ENCODE results near the gene HYAL1.

The HYAL1 gene

GRCh38 chr3:50251220-50251619, 52.2 kb downstream of the HYAL1 start:
- Histone ChIP-seq H2BK120ac (ENCODE audit: insufficient read depth, low read length, poor library complexity) (no peak overlapping the region), H3K18ac (ENCODE audit: low read length) (no peak overlapping the region), H3K79me1 (ENCODE audit: low read length) (peaks cover 6% of the 10 kb centered on the region), H3K4me3 (ENCODE audit: low read depth, low read length) (no peak overlapping the region), H3K9ac (ENCODE audit: low read length) (no peak overlapping the region), H3K4ac (ENCODE audit: low read depth, low read length) (no peak overlapping the region), H3K23ac (ENCODE audit: low read length) (no peak overlapping the region), H2AK5ac (ENCODE audit: low read length) (no peak overlapping the region), H3K36me3 (ENCODE audit: control insufficient read depth in 1 of 2, insufficient read depth in 2 of 2, low read length in 2 of 2) (peaks cover 41 to 63% of the 10 kb centered on the region in 2 experiments), H3K14ac (ENCODE audit: low read length) (no peak overlapping the region), H2BK12ac (ENCODE audit: low read length) (no peak overlapping the region), H2BK5ac (ENCODE audit: low read depth, low read length, poor library complexity) (no peak overlapping the region), H3K79me2 (ENCODE audit: control insufficient read depth, insufficient read depth, low read length, poor library complexity) (peaks cover 6% of the 10 kb centered on the region), H3K9me3 (ENCODE audit: insufficient read depth, low read depth, low read length) (no peaks in the 10 kb centered on the region), H3K27ac (ENCODE audit: low read depth, low read length) (no peak overlapping the region), H4K8ac (ENCODE audit: low read depth, low read length) (no peak overlapping the region), H4K91ac (ENCODE audit: low read depth, low read length) (no peak overlapping the region), H3K4me2 (ENCODE audit: low read length) (no peak overlapping the region), H3K4me1 (ENCODE audit: control insufficient read depth in 1 of 2, insufficient read depth in 2 of 2, low read length in 2 of 2) (peaks cover 5 to 19% of the 10 kb centered on the region in 2 experiments), H2AFZ (ENCODE audit: insufficient read depth, low read length, poor library complexity) (no peak overlapping the region), H3K27me3 (ENCODE audit: insufficient read depth, low read length) (no peaks in the 10 kb centered on the region), H4K12ac (ENCODE audit: low read depth, low read length) (no peak overlapping the region)
- DNase-seq = peak; percentile 89 to 90
- WGBS (ENCODE audit: extremely low coverage, insufficient coverage, insufficient read length) = no CpG with 5 or more reads among the region's 8 CpGs

- no CpG with 5 or more reads among the region's 4 CpGs for WGBS (ENCODE audit: extremely low coverage, insufficient coverage, insufficient read length)
- Histone ChIP-seq H2AFZ (ENCODE audit: insufficient read depth, low read length, poor library complexity) (no peak overlapping the region), H3K79me1 (ENCODE audit: low read length) (peaks cover 12% of the 10 kb centered on the region), H3K79me2 (ENCODE audit: control insufficient read depth, insufficient read depth, low read length, poor library complexity) (peaks cover 9% of the 10 kb centered on the region), H3K18ac (ENCODE audit: low read length) (no peak overlapping the region), H3K27me3 (ENCODE audit: insufficient read depth, low read length) (no peaks in the 10 kb centered on the region), H3K4me2 (ENCODE audit: low read length) (no peak overlapping the region), H2BK5ac (ENCODE audit: low read depth, low read length, poor library complexity) (no peak overlapping the region), H3K9ac (ENCODE audit: low read length) (no peak overlapping the region), H3K4me1 (ENCODE audit: control insufficient read depth in 1 of 2, insufficient read depth in 2 of 2, low read length in 2 of 2) (peaks cover 9 to 25% of the 10 kb centered on the region in 2 experiments), H3K27ac (ENCODE audit: low read depth, low read length) (no peak overlapping the region), H3K4ac (ENCODE audit: low read depth, low read length) (no peak overlapping the region), H3K9me3 (ENCODE audit: insufficient read depth, low read depth, low read length) (no peaks in the 10 kb centered on the region), H3K23ac (ENCODE audit: low read length) (no peak overlapping the region), H4K8ac (ENCODE audit: low read depth, low read length) (no peak overlapping the region), H2BK120ac (ENCODE audit: insufficient read depth, low read length, poor library complexity) (no peak overlapping the region), H3K14ac (ENCODE audit: low read length) (no peak overlapping the region), H2BK12ac (ENCODE audit: low read length) (no peak overlapping the region), H3K36me3 (ENCODE audit: control insufficient read depth in 1 of 2, insufficient read depth in 2 of 2, low read length in 2 of 2) (peaks cover 37 to 59% of the 10 kb centered on the region in 2 experiments), H3K4me3 (ENCODE audit: low read depth, low read length) (no peak overlapping the region), H2AK5ac (ENCODE audit: low read length) (no peak overlapping the region), H4K12ac (ENCODE audit: low read depth, low read length) (no peak overlapping the region), H4K91ac (ENCODE audit: low read depth, low read length) (no peak overlapping the region)
- no peak for DNase-seq
These were observed 52.9 kb downstream of the HYAL1 start for GRCh38 chr3:50250514-50250913.

All from trophoblast cell (in vitro differentiated cells and primary cell).